HepG2 (cell line): ENCODE results near the gene UAP1L1. TPM values are rescaled to one million over a fixed set of nuclear protein-coding genes. Genes with fewer than 3 reads are reported as not detected.
A peak's percentile ranks its signal among the peaks of the same experiment; 100 is the strongest.

Experiments used
- ARNTL ChIP-seq: sonication (generic); formaldehyde crosslinking; IDR thresholded peaks from 2 replicates; pipeline ENCODE4 v1.4.0; 2020; ENCODE audit warnings: mild to moderate bottlenecking, missing genetic modification reagents
- EED ChIP-seq: sonication (generic); formaldehyde crosslinking; IDR thresholded peaks from 2 replicates; pipeline ENCODE4 v1.5.0; 2020; ENCODE audit warnings: mild to moderate bottlenecking, missing genetic modification reagents
- LBX2 ChIP-seq: sonication (generic); formaldehyde crosslinking; IDR thresholded peaks from 2 replicates; pipeline ENCODE4 v1.5.0; 2020; ENCODE audit warnings: missing genetic modification reagents, mild to moderate bottlenecking, borderline replicate concordance
- NR2C2 ChIP-seq: sonication (generic); formaldehyde crosslinking; IDR thresholded peaks from 2 replicates; pipeline ENCODE4 v1.4.0; 2020; ENCODE audit warnings: missing genetic modification reagents, mild to moderate bottlenecking, moderate library complexity, borderline replicate concordance
- RARA ChIP-seq: IDR thresholded peaks from 2 replicates; pipeline ENCODE4 v1.6.1; 2016; ENCODE audit warnings: missing genetic modification reagents, missing compliant biosample characterization
- RELA ChIP-seq: sonication (generic); formaldehyde crosslinking; IDR thresholded peaks from 2 replicates; pipeline ENCODE4 v1.4.0; 2020; ENCODE audit warnings: missing genetic modification reagents
- RNF2 ChIP-seq: fragments of 450-650 bp; conservative IDR thresholded peaks from 2 replicates; pipeline ENCODE4 v1.6.1; 2016; ENCODE audit warnings: low read depth
- STAT6 ChIP-seq: sonication (generic); formaldehyde crosslinking; IDR thresholded peaks from 2 replicates; pipeline ENCODE4 v1.4.0; 2020; ENCODE audit warnings: missing genetic modification reagents, mild to moderate bottlenecking, borderline replicate concordance
- U2AF2 ChIP-seq: fragments of 200-400 bp; formaldehyde crosslinking; IDR thresholded peaks from 2 replicates; pipeline ENCODE4 v1.6.1; 2017; ENCODE audit warnings: low read depth, mild to moderate bottlenecking, low read length
- XBP1 ChIP-seq: sonication (generic); formaldehyde crosslinking; IDR thresholded peaks from 2 replicates; pipeline ENCODE4 v1.5.0; 2020; ENCODE audit warnings: missing genetic modification reagents
- ZNF329 ChIP-seq: sonication (generic); formaldehyde crosslinking; IDR thresholded peaks from 2 replicates; pipeline ENCODE4 v1.9.0; 2021; ENCODE audit warnings: low read depth, mild to moderate bottlenecking, missing genetic modification reagents
- ZNF33B ChIP-seq: sonication (generic); formaldehyde crosslinking; IDR thresholded peaks from 2 replicates; pipeline ENCODE4 v1.5.1; 2020; ENCODE audit warnings: mild to moderate bottlenecking, missing genetic modification reagents
- ZNF614 ChIP-seq: IDR thresholded peaks from 2 replicates; pipeline ENCODE4 v1.6.1; 2018; ENCODE audit warnings: missing biosample characterization, missing genetic modification reagents, inconsistent platforms, borderline replicate concordance
- ZNF652 ChIP-seq: IDR thresholded peaks from 2 replicates; pipeline ENCODE4 v1.6.1; 2016; ENCODE audit warnings: low read depth, borderline replicate concordance
- ZNF772 ChIP-seq: sonication (generic); formaldehyde crosslinking; IDR thresholded peaks from 2 replicates; pipeline ENCODE4 v1.5.0; 2020; ENCODE audit warnings: mild to moderate bottlenecking, missing genetic modification reagents
- polyA plus RNA-seq, 8 experiments: library from polyadenylated mRNA; depleted of rRNA in 3 of 8; stranded (reverse) in 7 of 8; unstranded in 1 of 8; fragments of >200 nt; fragmentation: Illumina TruSeq in 4 of 8; extraction: Trizol in 4 of 8; gene quantifications; 2 replicates each; pipeline versions ENCODE4 v1.2.1 to v1.2.3, GENCODE V29; 2011 to 2016; ENCODE audit warnings: low read depth in 4 of 8, missing spikeins in 1 of 8, mixed read lengths in 1 of 8; ENCODE audit not compliant: insufficient read depth in 1 of 8
- total RNA-seq, 5 experiments: library from RNA; depleted of rRNA; stranded (reverse); fragments of >200 nt; fragmentation: Illumina TruSeq; extraction: Trizol; gene quantifications; 2 replicates each; pipeline ENCODE4 v1.2.3, GENCODE V29; 2016; ENCODE audit warnings: low read depth in 1 of 5
- TF ChIP-seq, protein P1 (sequence below): sonication (generic); formaldehyde crosslinking; IDR thresholded peaks from 2 replicates; pipeline ENCODE4 v1.4.0; 2020; ENCODE audit warnings: missing genetic modification reagents
- TF ChIP-seq, protein P2 (sequence below): sonication (generic); formaldehyde crosslinking; IDR thresholded peaks from 2 replicates; pipeline ENCODE4 v1.8.1; 2022; ENCODE audit warnings: mild to moderate bottlenecking, missing genetic modification reagents
- TF ChIP-seq, protein P3 (sequence below): sonication (generic); formaldehyde crosslinking; IDR thresholded peaks from 2 replicates; pipeline ENCODE4 v1.5.0; 2020; ENCODE audit warnings: mild to moderate bottlenecking, missing genetic modification reagents
- TF ChIP-seq, protein P4 (sequence below): sonication (generic); formaldehyde crosslinking; IDR thresholded peaks from 2 replicates; pipeline ENCODE4 v1.5.0; 2020; ENCODE audit warnings: missing genetic modification reagents, mild to moderate bottlenecking, borderline replicate concordance

Gene UAP1L1
- total and polyA plus RNA-seq, 2 of the 13 experiments (the other 11 are each of a cell fraction or from before 2014, with no cell fraction given): 5.4 to 6.4 TPM

GRCh38 chr9:137128862-137129455, 51.6 kb downstream of the UAP1L1 start (continued):
- TF ChIP-seq, protein P1, sequence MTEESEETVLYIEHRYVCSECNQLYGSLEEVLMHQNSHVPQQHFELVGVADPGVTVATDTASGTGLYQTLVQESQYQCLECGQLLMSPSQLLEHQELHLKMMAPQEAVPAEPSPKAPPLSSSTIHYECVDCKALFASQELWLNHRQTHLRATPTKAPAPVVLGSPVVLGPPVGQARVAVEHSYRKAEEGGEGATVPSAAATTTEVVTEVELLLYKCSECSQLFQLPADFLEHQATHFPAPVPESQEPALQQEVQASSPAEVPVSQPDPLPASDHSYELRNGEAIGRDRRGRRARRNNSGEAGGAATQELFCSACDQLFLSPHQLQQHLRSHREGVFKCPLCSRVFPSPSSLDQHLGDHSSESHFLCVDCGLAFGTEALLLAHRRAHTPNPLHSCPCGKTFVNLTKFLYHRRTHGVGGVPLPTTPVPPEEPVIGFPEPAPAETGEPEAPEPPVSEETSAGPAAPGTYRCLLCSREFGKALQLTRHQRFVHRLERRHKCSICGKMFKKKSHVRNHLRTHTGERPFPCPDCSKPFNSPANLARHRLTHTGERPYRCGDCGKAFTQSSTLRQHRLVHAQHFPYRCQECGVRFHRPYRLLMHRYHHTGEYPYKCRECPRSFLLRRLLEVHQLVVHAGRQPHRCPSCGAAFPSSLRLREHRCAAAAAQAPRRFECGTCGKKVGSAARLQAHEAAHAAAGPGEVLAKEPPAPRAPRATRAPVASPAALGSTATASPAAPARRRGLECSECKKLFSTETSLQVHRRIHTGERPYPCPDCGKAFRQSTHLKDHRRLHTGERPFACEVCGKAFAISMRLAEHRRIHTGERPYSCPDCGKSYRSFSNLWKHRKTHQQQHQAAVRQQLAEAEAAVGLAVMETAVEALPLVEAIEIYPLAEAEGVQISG (CRISPR knock-in tag): no peak
- no peak for TF ChIP-seq RARA (CRISPR knock-in tag)
- TF ChIP-seq ARNTL: no peak
- TF ChIP-seq, protein P2, sequence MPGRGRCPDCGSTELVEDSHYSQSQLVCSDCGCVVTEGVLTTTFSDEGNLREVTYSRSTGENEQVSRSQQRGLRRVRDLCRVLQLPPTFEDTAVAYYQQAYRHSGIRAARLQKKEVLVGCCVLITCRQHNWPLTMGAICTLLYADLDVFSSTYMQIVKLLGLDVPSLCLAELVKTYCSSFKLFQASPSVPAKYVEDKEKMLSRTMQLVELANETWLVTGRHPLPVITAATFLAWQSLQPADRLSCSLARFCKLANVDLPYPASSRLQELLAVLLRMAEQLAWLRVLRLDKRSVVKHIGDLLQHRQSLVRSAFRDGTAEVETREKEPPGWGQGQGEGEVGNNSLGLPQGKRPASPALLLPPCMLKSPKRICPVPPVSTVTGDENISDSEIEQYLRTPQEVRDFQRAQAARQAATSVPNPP (CRISPR knock-in tag): no peak
- TF ChIP-seq LBX2 (CRISPR knock-in tag): no peak
- no peak for TF ChIP-seq ZNF772 (CRISPR knock-in tag)
- no peak for TF ChIP-seq EED
- TF ChIP-seq XBP1 (CRISPR knock-in tag): no peak
- no peak for TF ChIP-seq ZNF33B (CRISPR knock-in tag)
- no peak for TF ChIP-seq ZNF614 (CRISPR knock-in tag)
- no peak for TF ChIP-seq ZNF652 (CRISPR knock-in tag)
- TF ChIP-seq RNF2: no peak
- no peak; the same call in 1 of the 2 replicates for TF ChIP-seq NR2C2 (CRISPR knock-in tag)
- 0 out of 2 replicates have a peak, but pooled peaks have one; percentile 49 for TF ChIP-seq ZNF329 (CRISPR knock-in tag)
- TF ChIP-seq, protein P3, sequence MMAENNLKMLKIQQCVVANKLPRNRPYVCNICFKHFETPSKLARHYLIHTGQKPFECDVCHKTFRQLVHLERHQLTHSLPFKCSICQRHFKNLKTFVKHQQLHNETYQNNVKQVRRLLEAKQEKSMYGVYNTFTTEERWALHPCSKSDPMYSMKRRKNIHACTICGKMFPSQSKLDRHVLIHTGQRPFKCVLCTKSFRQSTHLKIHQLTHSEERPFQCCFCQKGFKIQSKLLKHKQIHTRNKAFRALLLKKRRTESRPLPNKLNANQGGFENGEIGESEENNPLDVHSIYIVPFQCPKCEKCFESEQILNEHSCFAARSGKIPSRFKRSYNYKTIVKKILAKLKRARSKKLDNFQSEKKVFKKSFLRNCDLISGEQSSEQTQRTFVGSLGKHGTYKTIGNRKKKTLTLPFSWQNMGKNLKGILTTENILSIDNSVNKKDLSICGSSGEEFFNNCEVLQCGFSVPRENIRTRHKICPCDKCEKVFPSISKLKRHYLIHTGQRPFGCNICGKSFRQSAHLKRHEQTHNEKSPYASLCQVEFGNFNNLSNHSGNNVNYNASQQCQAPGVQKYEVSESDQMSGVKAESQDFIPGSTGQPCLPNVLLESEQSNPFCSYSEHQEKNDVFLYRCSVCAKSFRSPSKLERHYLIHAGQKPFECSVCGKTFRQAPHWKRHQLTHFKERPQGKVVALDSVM: 0 out of 2 replicates have a peak, but pooled peaks have one; percentile 19
- TF ChIP-seq, protein P4, sequence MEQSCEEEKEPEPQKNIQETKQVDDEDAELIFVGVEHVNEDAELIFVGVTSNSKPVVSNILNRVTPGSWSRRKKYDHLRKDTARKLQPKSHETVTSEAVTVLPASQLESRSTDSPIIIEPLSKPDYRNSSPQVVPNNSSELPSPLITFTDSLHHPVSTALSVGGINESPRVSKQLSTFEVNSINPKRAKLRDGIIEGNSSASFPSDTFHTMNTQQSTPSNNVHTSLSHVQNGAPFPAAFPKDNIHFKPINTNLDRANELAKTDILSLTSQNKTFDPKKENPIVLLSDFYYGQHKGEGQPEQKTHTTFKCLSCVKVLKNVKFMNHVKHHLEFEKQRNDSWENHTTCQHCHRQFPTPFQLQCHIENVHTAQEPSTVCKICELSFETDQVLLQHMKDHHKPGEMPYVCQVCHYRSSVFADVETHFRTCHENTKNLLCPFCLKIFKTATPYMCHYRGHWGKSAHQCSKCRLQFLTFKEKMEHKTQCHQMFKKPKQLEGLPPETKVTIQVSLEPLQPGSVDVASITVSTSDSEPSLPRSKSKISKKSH: no peak
- TF ChIP-seq STAT6 (CRISPR knock-in tag): no peak
- no peak for TF ChIP-seq U2AF2
- no peak for TF ChIP-seq RELA (CRISPR knock-in tag)
